HFF-Myc (cell line): ENCODE results near the gene AJM1.
"Not testable (repeated sequence)": the region's sequence is repeated elsewhere in the genome, so short reads cannot be mapped to it uniquely, and the experiment has no call there.

ENCODE experiments used
- DNase-seq: peaks from one replicate; pipeline ENCODE4 v3.0.0-alpha.2; 2011; ENCODE audit warnings: low read depth; ENCODE audit errors: extremely low read depth
- H3K4me3 ChIP-seq: replicated peaks from 2 replicates; pipeline ENCODE4 v1.5.1; 2011; ENCODE audit warnings: low read depth, mild to moderate bottlenecking, control low read depth, low read length
- TF ChIP-seq, protein P1 (sequence below): IDR thresholded peaks from 2 replicates; pipeline ENCODE4 v1.5.1; 2012; ENCODE audit warnings: mild to moderate bottlenecking, low read depth, low read length, control low read depth; ENCODE audit errors: missing control alignments

AJM1 gene

DNA sequence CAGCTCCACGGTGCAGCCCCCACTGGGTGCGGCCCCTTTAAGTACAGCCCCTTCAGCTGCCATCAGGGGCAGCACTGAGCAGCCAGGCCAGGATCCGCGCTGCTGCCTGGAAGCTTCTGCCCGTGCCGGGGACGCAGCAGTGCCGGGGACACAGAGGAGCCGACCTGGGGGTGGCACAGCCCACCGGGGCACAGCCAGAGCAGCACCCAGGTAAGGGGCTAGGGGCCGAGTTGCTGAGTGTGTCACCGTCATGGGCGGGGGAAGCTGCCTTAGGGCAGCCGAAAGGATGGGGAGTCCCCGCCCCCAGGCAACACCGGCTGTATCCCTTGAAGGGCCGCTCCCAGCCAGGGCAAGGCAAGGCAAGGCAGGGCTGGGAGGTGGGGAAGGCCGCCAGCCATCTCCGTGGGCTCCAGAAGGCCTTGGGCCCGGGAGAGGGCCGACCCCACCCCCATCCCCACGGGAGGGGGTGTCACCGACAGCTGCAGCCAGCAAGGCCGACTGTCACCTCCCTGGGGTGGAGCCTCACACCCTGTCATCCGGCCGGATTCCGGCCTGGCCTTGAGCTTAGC lies at the start of gene AJM1:
TSS of gene AJM1 (plus strand) at position 99 of the 569 bp plus-strand sequence. CDS start 1,937 bp downstream, outside the sequence.
- TF ChIP-seq, protein P1, sequence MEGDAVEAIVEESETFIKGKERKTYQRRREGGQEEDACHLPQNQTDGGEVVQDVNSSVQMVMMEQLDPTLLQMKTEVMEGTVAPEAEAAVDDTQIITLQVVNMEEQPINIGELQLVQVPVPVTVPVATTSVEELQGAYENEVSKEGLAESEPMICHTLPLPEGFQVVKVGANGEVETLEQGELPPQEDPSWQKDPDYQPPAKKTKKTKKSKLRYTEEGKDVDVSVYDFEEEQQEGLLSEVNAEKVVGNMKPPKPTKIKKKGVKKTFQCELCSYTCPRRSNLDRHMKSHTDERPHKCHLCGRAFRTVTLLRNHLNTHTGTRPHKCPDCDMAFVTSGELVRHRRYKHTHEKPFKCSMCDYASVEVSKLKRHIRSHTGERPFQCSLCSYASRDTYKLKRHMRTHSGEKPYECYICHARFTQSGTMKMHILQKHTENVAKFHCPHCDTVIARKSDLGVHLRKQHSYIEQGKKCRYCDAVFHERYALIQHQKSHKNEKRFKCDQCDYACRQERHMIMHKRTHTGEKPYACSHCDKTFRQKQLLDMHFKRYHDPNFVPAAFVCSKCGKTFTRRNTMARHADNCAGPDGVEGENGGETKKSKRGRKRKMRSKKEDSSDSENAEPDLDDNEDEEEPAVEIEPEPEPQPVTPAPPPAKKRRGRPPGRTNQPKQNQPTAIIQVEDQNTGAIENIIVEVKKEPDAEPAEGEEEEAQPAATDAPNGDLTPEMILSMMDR: peak; percentile 82
- peak within 1 kb of the TSS; percentile 32 for H3K4me3 ChIP-seq
- DNase-seq: not testable (repeated sequence)

- DNase-seq: no peak
- no peak overlapping the region for H3K4me3 ChIP-seq
Observed at GRCh38 chr9:136793086-136793946, 49.0 kb upstream of the AJM1 start.

DNA sequence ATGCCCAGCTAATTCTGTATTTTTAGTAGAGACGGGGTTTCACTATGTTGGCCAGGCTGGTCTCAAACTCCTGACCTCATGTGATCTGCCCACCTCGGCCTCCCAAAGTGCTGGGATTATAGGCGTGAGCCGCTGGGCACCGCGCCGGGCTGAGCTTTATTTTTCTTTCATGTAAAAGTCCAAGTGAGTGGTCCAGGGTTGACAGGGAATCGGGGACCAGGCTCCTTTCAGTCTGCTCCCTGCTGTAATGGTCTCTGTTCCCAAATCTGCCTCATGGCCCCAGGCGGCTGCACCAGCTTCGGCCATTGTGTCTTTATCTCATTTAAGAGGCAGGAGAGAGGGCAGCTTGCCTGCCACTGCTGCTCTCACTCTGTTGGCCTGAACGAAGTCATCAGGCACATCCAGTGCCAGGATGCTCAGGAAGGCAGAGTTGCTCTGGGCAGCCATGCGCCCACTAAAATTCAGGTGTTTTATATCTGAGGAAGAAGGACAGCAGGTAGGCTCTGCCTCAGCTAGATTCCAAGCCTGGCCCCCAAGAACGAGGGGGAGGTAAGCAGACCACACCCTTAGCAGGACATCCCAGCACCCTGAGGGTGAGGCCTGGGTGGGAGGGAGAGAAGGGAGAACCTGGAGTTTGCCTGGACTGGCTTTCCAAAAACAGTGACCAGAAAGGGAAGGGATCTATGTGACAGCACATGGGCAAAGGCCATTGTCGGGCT lies 47.8 kb upstream of the AJM1 start:
- H3K4me3 ChIP-seq: no peak overlapping the region
- DNase-seq: no peak
- TF ChIP-seq, protein P1: no peak

More at GRCh38 chr9:136793086-136793946, 49.0 kb upstream of the AJM1 start:
- TF ChIP-seq, protein P1: no peak

DNA sequence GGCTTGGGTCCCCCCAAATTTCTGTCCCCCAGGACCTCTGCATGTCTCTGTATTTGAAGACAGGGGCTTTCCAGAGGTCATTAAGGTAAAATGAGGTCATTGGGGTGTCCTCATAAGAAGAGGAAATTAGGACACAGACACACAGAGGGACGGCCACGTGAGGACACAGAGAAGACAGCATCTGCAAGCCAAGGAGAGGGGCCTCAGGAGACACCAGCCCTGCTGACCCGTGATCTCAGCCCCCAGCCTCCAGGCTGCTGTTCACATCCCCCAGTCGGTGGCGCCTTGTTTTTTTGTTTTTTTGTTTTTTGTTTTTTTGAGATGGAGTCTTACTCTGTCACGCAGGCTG lies 47.3 kb upstream of the AJM1 start:
- TF ChIP-seq, protein P1: no peak
- no peak for DNase-seq
- H3K4me3 ChIP-seq: no peak overlapping the region

- TF ChIP-seq, protein P1: no peak
- no peak for DNase-seq
- H3K4me3 ChIP-seq: no peak within 1 kb of the TSS
Observed at GRCh38 chr9:136796238-136796774, 46.0 kb upstream of the AJM1 start, which contains the start of gene CCDC183. Gene CCDC183 (plus strand): TSS chr9:136796338. CDS start chr9:136796398, 60 bp downstream.

- DNase-seq: not testable (repeated sequence)
Observed at GRCh38 chr9:136796775-136797347, 45.4 kb upstream of the AJM1 start.

More at GRCh38 chr9:136796775-136797347, 45.4 kb upstream of the AJM1 start:
- H3K4me3 ChIP-seq: not testable (repeated sequence)
